Measurements from ENCODE around the gene R3HDML. TPM values are rescaled to one million over a fixed set of nuclear protein-coding genes. Genes with fewer than 3 reads are reported as not detected.
A peak's percentile ranks its signal among the peaks of the same experiment; 100 is the strongest.

R3HDML gene
- total and polyA plus RNA-seq, 2 of the 13 experiments (the other 11 are each of a cell fraction or from before 2014, with no cell fraction given): not detected

GRCh38 chr20:44355498-44356352 lies 18.9 kb downstream of the R3HDML start, which contains the start of gene HNF4A (continued):
- no peak for TF ChIP-seq AKNA (CRISPR knock-in tag; IDR thresholded peaks at IDR 0.05; ENCODE audit: borderline replicate concordance)
- peak; percentile 85 for TF ChIP-seq MED13 (CRISPR knock-in tag; IDR thresholded peaks at IDR 0.05)
- peak; percentile 56 for TF ChIP-seq SSRP1 (CRISPR knock-in tag; IDR thresholded peaks at IDR 0.05)
- TF ChIP-seq FOXA1 (IDR thresholded peaks at IDR 0.05): no peak
- peak; percentile 89 for TF ChIP-seq FOXA1 (CRISPR knock-in tag; IDR thresholded peaks at IDR 0.05)
- peak; percentile 88 for TF ChIP-seq MYC (CRISPR knock-in tag; IDR thresholded peaks at IDR 0.05; ENCODE audit: borderline replicate concordance)
- TF ChIP-seq TFAP4 (IDR thresholded peaks at IDR 0.05; ENCODE audit: borderline replicate concordance, low read depth): peak; percentile 96
- TF ChIP-seq GATAD1 (CRISPR knock-in tag; IDR thresholded peaks at IDR 0.05): 0 out of 2 replicates have a peak, but pooled peaks have one; percentile 22
- peak; percentile 92; the same call in 1 of the 2 replicates for TF ChIP-seq GPN1 (CRISPR knock-in tag; IDR thresholded peaks at IDR 0.05; ENCODE audit: borderline replicate concordance)
- TF ChIP-seq JDP2 (CRISPR knock-in tag; IDR thresholded peaks at IDR 0.05; ENCODE audit: borderline replicate concordance): no peak; the same call in 1 of the 2 replicates
- TF ChIP-seq GATA4 (IDR thresholded peaks at IDR 0.05; ENCODE audit: borderline replicate concordance, low read depth): peak; percentile 89
- no peak; the same call in 1 of the 2 replicates for TF ChIP-seq CBFB (CRISPR knock-in tag; IDR thresholded peaks at IDR 0.05)
- TF ChIP-seq NFIC (IDR thresholded peaks at IDR 0.05; ENCODE audit: low read length): no peak
- no peak; the same call in 1 of the 2 replicates for TF ChIP-seq ZNF280D (CRISPR knock-in tag; IDR thresholded peaks at IDR 0.05)
- TF ChIP-seq LCORL (IDR thresholded peaks at IDR 0.05): no peak
- TF ChIP-seq LCORL (CRISPR knock-in tag; IDR thresholded peaks at IDR 0.05): peak; percentile 83
- peak; percentile 76; the same call in 1 of the 2 replicates for TF ChIP-seq ZSCAN5A (CRISPR knock-in tag; IDR thresholded peaks at IDR 0.05; ENCODE audit: borderline replicate concordance)
- TF ChIP-seq HOXA5 (CRISPR knock-in tag; IDR thresholded peaks at IDR 0.05): peak; percentile 94
- peak; percentile 31 for TF ChIP-seq JARID2 (CRISPR knock-in tag; IDR thresholded peaks at IDR 0.05; ENCODE audit: insufficient replicate concordance)
- peak; percentile 58; the same call in 1 of the 2 replicates for TF ChIP-seq ZNF354B (CRISPR knock-in tag; IDR thresholded peaks at IDR 0.05)

Data from HepG2 (cell line).